T1000 (cell line): Measurements from ENCODE around the gene FOXP1.

Source experiments
- DNase-seq: peaks from one replicate; lab custom pipeline; 2025; ENCODE audit warnings: mixed read lengths; lab: John Stamatoyannopoulos, UW

FOXP1 gene

DNA sequence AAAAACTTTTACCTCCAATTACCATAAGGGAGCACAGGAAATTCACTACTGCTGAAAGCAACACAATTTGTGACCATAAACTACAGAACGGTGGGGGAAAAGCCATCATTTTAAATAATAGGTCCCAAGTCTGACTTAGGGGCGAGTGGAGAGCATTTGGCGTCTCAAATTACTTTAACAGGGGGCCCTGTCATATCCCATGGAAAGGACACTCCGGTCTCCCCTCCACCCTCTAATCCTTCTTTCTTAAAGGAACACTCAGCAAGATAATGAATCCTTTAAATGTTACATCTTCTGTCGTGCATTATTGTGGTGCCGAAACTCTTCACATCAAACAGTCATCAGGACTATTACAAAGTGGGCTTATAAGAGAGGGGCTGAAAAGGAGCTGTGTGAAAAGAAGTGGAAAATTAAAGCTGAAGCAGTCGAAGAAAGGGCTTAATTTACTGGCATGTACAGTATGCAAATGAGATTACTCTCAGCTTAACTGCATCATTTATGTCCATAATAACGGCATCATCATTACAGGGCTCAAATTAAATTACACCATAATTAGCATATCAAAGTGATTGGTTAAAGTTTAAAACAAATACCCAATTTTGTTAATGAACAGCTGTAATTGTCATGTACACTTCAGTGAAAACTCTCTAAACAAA is 342.2 kb downstream of the FOXP1 start:
- DNase-seq, result no peak

DNA sequence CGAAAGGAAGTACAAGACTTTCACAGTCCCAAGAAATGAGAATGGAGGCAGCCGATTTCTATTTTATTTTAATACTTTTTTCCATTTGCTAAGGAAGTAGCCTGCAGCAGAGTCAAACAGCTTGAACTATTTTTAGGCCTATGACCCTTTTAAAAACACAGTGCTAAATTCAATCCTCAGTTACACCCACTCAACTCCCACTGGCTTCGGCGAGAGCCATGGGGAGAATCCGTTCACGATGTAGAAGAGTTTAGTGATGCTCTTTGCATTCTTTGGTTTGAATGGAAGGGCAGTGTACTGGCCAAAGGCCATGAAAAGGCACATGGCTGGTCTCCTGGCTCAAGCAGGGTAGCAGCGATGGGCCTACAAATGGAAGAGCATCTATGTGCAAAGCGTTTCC is 343.5 kb downstream of the FOXP1 start:
- no peak for DNase-seq

GRCh38 chr3:71238355-71238757 is 345.2 kb downstream of the FOXP1 start:
- DNase-seq, result no peak

DNA sequence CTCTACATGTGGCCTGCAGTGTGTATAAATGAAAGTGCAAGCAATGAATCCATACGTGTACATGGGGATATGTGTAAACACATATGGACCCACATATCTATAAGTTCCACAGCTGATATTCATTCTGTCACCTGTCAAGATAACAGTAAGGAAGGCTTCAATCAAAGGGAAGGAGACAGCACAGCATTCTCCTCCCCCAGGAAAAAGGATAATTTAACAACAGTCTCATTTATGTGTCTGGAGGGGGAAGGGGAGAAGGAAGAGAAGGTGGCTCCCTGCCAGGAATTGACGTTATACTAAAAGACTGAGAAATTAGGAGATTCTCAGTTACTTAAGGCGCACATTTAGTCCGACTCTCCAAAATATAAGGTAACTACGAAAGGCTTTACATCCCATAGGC is 345.9 kb downstream of the FOXP1 start:
- no peak for DNase-seq

- DNase-seq, result no peak
These were observed 347.7 kb downstream of the FOXP1 start for GRCh38 chr3:71235846-71236245.

DNA sequence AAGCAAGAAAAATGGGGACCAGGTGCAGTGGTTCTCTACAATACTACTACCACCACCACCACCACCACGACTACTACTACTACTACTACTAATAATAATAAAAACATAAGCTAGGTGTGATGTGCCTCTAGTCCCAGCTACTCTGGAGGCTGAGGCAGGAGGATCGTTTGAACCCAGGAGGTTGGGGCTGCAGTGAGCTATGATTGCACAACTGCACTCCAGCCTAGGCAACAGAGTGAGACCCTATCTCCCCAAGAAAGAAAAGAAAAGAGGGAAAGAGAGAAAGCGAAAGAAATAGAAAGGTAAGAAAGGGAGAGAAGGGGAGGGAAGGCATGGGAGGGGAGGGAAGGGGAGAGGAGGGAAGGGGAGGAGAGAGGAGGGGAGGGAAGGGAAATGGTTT is 350.6 kb downstream of the FOXP1 start:
- DNase-seq, result no peak

DNA sequence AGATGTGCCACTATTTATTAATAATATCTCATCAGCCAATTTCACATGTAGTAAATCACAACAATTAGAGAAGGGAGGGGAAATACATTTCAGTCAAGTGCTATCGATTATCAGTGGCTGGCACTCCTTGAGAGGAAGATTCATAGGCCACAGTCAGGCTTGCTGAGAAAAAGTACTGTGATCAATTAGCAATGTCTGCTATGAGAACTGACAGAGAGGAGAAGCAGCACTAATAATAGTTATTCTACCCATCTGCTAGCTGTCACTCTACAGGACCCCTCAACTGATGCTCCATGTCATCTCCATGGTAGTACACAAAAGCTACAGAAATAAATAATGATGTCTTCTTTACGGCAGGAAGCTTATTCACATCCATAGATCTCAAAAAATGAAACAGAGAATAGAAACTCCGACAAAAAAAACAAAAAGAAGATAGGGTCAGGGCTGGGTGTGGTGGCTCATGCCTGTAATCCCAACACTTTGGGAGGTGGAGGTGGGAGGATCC is 351.3 kb downstream of the FOXP1 start:
- DNase-seq, result no peak

DNA sequence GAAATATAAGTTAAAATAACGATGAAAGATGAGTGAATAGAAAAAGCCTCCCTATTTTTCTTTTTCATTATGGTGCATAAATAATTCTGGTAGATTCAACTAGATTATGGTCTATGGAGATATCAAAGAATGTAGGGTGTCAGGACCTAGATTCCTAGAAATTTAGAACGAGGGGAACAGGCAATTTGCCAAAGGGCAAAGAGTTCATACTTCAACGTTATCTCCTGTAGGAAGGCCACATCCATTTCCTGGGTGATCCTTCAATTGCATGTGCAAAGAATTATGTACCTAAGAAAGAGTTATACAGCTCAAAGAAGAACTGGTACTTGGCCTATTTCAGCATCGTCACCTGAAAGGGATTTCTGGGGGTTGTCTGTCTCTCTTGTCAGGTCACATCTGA is 351.8 kb downstream of the FOXP1 start:
- DNase-seq, result no peak

- DNase-seq, result no peak
These were observed 353.4 kb downstream of the FOXP1 start for GRCh38 chr3:71229905-71230657.

DNA sequence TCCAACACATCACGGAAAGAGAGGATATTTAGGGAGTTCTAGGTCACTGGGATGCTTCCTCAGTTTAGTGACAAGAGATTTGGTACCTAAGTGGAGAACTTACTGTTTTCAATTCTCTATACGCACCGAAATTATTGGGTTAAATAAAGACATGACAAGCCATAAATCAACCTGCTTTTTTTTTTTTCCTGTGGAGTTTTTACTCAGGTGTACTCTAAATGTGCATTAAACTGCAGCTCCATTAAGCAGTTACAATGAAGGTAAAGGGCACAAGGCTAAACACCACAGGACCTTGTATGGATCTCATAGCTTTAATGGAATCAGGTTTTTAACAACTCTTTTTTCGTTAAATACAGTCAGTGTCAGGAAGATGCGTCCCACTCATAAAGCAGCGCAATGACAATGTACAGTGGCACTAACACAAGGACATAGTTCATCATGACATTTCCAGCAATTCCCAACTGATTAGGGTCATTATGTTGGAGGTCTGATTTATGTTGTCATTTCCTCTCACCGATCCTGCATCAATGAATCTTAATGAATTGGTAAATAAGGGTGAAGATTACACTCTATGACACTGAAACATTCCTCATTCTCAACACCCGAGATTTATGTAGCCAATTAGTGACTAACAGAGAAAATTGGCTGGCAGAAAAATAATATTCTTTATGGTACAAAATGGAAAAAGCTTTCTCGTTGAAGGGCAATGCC is 355.2 kb downstream of the FOXP1 start:
- DNase-seq, result no peak

DNA sequence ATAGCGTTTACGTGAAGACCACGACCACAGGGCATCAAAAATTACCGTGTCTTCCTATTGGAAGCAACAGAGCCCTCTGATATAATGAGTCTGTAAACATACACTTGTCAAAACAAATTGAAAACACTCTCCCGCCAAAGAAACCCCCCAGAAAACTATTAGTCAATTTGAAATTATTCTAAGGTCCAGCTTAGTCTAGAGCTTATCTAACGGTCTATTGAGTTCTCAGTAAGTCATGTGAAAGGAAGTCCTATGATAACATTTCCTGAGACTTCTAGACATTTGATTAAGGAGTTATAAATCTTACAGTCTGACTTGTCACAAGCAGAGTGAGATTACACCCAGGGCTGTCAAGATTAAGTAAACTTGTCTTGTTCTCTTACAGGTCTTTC is 356.3 kb downstream of the FOXP1 start:
- no peak for DNase-seq

DNA sequence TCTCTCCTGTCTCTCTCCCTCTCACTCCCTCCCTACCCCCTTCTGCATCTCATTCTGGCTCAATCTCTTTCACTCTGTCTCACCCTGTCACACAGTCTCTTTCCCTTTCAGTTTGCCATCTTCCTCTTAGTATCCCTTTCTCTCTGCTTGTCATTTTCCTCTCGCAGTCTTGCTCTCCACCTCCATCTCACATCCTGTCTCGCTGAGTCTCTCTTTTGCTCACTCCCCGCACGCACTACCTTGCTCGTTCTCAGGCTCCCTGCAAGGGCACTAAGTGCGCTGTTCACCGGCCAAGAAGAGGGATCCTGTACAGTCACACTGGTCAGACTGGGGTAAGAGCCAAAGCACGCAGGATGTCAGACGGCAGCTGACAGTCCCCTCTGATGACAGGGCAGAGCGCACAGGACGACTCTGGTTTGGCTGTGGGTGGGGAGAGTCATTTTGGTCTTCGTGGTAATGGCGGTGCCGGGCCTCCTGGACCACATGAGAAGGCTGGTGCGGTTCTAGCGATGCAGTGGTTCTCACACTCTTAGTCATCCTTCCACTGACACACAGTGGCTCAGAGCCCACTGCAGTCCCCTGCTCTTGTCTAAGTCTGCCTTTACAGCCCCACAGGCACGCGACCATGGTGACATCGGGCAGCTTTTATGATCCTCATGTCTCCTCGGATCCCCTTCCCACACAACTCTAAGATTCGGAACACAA is 356.8 kb downstream of the FOXP1 start:
- no peak for DNase-seq

DNA sequence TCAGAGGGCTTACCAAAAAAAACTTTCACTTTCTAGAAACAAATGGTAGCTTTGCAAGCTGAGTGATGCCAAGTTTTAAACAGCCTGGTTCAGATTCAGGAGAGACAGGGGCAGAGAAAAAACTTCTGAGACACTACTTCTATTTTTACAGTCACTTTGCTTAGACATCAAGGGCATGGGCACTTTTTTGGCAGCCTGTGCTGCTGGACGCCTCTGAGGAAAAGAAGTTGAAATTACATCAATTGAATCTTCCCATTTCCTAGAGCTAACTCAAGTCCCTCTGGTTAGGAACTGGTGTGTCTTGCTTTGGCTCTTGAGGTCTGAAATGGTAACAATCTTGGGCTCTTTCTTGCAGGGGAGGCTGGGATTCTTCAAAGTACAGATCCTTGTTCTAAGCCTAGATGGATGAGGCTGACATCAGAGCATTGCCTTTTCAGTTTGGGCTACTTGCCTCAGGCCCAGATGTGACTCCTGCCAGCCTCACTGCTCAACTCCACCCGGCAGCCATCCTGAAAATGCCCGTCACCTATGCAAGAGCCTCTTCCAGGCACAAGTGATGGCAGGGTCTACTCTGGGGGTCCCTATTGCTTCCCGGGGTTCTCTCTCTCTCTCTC is 357.5 kb downstream of the FOXP1 start:
- DNase-seq, result no peak

- DNase-seq, result no peak
These were observed 358.4 kb downstream of the FOXP1 start for GRCh38 chr3:71225002-71225684.

DNA sequence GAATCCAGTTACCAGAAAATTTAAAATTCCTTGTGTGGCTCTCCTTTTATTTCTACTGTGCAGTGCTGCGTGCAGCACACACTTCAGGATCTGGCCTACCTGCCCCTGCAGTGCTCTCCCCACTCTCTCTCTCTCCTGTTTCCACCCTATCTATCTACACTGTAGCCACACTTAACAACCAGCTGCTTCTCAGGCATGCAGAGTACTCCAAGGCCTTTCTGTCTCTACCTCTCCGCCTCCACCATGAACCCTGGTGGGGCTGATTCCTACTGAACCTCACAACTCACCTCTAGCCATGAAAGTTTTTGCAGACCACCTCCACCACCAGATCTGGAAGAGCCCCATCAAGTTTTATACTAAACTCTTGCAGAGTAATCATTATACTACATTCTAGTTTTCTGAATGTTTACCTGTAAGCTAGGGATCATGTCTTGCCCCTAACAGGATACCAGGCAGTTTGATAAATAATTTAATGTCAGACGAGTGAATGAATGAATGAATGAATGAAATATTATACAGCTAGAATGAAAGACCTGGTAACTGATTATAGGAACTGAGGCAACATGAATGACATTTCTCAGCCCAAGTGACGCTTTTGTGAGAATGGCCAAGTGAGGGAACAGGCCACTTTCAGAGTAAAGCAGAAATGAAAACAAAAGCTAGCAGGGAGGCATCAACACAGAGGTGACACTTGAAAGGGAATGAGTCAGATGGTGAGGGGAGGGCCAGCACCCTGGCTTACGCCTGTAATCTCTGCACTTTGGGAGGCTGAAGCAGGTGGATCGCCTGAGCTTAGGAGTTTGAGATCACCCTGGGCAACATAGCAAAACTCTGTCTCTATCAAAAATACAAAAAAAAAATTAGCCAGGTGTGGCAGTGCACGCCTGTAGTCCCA is 363.5 kb downstream of the FOXP1 start:
- no peak for DNase-seq

DNA sequence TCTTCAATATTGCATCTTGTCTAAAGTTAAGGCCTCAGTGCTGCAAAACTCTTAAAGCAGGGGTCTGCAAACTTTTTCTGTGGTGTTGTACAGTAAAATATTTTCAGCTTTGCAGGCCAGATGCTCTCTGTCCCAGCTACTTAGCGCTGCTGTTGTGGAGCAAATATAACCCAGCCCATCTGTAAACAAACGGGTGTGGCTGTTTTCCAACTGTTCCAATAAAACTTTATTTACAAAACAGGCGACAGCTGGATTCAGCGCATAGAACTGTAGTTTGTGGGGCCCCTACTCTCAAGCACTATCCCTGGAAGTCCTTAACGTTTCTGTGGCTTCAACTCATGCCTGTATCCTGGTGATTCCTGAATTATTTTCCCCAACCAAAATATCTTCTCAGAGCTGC is 365.0 kb downstream of the FOXP1 start:
- no peak for DNase-seq

DNA sequence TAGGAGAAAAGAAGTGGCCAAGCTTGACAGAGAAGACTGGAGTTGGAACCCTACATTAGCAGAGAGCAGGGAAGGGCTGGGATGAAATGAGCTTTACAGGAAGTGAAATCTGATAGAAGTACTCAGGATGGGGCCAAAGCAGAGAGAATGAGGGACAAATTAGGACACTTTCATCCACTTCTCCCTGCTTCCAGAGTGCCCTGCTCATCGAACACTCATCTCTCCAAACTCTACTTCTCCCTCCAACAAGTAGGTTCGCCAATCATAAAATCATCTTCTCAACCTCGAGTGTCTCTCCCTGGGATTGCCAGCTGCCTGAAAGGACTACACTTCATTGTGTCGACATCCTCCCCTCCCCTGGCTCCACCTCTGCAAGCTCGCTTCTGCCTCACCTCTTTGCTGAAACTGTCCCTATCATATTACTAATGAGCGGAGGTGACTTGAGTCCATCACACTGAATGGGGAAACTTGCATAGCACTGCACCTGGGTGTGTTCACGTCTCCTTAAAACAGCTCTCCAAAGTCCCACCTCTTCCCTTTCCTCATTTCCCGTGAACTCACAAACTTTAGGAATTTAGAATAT is 365.8 kb downstream of the FOXP1 start:
- no peak for DNase-seq

DNA sequence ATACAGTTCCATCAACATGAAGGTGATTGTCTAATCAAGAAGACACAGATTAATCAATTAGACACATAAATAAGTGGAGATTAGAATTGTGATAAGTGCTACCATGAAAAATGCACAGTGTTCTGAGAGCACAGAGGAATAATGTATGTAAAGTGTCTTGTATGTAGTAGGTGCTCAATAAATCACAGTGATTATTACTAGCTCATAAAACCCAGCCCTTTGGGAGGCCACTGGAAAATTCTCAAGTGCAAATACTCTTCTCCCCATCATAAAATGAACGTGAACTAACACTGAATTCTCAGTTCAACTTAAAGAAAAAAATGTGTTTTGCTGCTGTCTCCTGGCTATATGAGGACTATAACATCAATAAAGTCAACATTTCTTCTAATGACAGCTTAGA is 368.2 kb downstream of the FOXP1 start:
- DNase-seq, result no peak

DNA sequence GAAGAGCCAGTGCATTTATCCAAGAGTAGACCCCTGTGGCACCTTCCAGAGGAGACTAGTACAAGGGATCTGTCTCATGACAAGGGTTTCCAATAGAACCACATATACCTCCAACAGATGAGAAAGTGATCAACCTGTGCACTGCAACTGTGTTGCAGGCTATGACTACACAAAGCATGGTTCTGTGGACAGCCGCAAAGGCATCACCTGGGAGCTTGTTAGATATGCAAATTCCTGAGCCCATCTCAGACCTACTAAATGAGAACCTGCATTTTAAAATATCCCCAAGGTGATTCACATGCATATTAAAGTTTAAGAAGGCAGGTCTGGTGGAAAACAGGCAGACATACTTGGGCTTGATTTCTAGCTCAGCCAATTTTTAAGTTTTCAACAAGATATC is 368.7 kb downstream of the FOXP1 start:
- DNase-seq, result no peak

- DNase-seq, result no peak
These were observed 369.5 kb downstream of the FOXP1 start for GRCh38 chr3:71214016-71214415.
